ENCODE measurements around the gene ITGA3.

- no peak for TF ChIP-seq CTCF (IDR thresholded peaks at IDR 0.05)
- TF ChIP-seq POLR2AphosphoS5 (IDR thresholded peaks at IDR 0.05) = peak; percentile 23 to 65
These were observed 6.7 kb downstream of the ITGA3 start for GRCh38 chr17:50062293-50063243.

All from esophagus muscularis mucosa (tissue), 3 donors.